Glomerular endothelial cell (primary cell): Measurements from ENCODE around the gene SERTAD2. TPM values are rescaled to one million over a fixed set of nuclear protein-coding genes. Genes with fewer than 3 reads are reported as not detected.

Experiments
- DNase-seq: peaks from one replicate; pipeline ENCODE4 v3.0.0-alpha.2; 2011; ENCODE audit warnings: low read depth, low spot score; ENCODE audit errors: extremely low read depth
- total RNA-seq: library from RNA; depleted of rRNA; stranded (reverse); fragments of >200 nt; gene quantifications from 2 replicates; pipeline ENCODE4 v1.2.3, GENCODE V29; 2015

Gene SERTAD2
- total RNA-seq, 1 donor from 2014 or later, result 15.6 TPM

DNA sequence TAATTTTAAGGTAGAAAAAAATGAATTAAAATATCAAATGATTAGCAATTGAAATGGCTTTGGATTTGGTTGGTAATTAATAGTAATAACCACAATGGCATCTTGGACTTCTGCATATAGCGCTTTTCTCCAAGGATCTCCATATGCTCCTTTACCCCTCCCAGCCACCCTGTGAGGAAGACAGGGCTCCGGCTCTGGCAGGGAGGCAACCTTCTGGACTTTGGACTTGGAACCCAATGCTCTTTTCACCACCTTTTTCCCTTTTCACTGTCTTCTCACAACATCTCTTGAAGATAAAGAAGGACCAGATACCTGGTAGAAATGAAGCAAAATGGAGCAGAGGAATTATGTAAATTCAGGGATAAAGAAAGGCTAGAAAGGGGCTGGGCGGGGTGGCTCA, 23.8 kb upstream of the SERTAD2 start:
- no peak for DNase-seq

GRCh38 chr2:64675860-64676259, 22.1 kb upstream of the SERTAD2 start:
- no peak for DNase-seq

DNA sequence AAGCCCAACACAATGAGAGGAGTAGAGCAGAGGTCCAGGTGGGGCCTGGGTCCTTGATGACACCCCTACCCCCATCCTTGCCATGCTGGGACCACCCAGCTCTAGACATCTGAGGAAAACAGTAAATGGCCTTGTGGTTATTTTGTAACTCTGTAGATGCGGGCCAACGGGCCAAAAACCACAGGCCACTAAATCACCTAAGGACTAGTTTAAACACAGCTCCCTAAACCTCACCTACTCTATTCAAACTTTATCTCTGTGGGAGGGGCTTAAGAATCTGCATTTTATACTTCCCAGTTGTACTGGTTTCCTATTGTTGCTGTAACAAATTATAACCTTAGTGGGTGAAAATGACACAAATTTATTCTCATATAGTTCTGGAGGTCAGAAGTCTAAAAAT, 19.0 kb upstream of the SERTAD2 start:
- DNase-seq, result no peak

DNA sequence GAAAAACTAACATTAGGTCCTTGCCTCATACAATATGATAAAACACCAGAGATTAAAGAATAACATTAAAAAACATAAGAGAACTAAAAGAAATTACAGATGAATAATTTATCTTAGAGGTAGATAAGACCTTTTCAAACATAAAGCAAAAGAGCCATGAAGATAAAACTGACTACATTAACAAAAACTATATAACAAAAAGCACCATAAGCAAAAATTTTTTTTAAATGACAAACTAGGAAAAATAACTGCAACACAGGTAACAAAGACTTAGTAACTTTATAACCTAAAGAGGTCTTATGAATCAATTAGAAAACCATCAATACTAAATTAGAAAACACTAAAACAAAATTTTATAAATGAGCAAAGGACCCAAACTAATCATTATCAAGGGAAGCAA, 16.3 kb upstream of the SERTAD2 start:
- DNase-seq, result no peak

GRCh38 chr2:64669288-64669687, 15.6 kb upstream of the SERTAD2 start:
- DNase-seq, result no peak

DNA sequence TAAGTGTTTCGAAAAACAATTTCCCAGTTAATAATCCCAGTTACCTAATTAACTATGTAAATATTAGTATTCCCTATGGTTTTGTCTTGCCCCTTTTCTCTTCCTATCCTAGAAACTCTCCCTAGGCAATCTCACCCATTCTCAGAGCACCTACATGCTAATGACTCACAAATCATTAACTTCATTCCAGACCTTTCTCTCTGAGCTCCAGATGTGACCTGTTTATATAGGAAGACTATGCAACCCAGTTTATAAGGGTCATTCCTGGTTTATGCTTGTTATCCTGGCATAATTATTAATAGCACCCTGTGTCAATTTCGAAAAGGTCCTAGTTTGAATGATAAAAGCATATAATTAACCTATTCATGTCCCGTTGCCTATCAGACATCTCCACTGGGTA, 14.8 kb upstream of the SERTAD2 start:
- no peak for DNase-seq

GRCh38 chr2:64667535-64667934, 13.8 kb upstream of the SERTAD2 start:
- DNase-seq, result no peak

- DNase-seq, result no peak
Measured at GRCh38 chr2:64666810-64667438, 13.2 kb upstream of the SERTAD2 start.

- no peak for DNase-seq
Measured at GRCh38 chr2:64665709-64666108, 12.0 kb upstream of the SERTAD2 start.

DNA sequence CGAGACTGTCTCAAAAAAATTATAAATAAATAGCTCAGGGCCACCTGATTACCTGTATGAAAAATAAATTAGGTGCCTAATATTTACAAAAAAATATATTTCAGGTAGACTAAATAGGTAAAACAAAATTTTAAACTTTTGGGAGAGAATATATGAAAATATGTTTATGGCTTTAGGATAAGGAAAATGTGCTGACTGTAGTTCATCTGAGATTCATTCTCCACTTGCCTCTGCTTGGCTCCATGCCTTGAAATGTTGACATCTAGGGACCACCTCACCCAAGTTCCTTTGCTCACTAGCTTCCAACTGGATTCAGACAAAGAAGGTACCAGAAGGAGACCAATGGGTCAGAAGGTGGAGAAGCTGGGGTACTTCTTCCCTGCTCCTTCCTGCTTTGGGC, 9.7 kb upstream of the SERTAD2 start:
- no peak for DNase-seq

DNA sequence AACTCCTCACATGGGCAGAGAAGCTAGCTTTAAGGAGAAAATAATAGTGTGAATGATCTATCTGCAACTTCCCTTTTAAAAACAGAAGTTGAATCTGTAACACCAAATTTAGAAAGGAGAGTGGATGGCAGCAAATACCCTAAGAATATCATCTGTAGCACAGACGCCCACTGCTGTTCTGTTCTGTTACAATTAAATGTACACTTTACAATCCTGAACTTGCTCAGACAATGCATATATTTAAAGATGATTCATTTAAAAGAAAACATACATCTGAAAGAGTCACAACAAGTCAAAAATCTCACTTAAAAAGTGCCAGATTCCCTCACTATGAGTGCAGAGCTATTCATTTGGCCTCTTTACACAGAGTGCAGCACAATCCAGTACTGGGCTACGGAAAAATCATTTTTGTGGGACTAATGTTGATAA, 8.0 kb upstream of the SERTAD2 start:
- DNase-seq, result no peak

GRCh38 chr2:64659252-64659651, 5.5 kb upstream of the SERTAD2 start:
- DNase-seq, result no peak

GRCh38 chr2:64658269-64658668, 4.6 kb upstream of the SERTAD2 start:
- no peak for DNase-seq

DNA sequence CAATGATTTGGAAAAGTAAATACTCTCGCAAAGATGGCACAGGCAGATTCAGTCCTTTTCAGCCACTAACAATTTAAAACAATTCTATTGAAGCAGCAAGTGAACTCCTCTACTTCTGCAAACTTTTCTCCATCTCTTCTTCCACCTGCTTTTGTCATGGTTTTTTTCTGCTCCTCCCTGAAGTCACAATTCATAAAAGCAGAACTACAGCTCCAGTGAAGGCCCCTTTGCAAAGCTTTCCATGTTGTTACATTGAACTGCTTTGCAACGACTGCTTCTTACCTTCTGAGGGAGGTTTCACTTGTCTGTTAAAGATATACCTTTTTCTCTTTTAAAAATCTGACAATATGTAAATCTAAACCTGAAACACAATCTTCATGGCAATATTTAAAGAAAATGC, 3.7 kb upstream of the SERTAD2 start:
- no peak for DNase-seq

DNA sequence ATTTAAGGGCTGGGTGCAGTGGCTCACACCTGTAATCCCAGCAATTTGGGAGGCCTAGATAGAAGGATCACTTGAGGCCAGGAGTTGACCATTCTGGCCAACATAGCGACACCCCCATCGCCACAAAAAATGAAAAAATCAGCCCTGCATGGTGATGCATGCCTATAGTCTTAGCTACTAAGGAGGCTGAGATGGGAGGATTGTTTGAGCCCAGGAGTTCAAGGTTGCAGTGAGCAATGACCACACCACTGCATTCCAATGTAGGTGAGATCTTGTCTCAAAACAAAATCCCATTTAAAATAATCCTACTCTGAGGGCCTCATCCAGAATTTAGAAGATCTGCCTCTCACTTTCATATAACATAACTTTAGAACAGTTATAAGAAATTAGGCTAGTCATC, 2.7 kb upstream of the SERTAD2 start:
- DNase-seq, result no peak

- DNase-seq, result no peak
Measured at GRCh38 chr2:64655873-64656272, 2.2 kb upstream of the SERTAD2 start.

DNA sequence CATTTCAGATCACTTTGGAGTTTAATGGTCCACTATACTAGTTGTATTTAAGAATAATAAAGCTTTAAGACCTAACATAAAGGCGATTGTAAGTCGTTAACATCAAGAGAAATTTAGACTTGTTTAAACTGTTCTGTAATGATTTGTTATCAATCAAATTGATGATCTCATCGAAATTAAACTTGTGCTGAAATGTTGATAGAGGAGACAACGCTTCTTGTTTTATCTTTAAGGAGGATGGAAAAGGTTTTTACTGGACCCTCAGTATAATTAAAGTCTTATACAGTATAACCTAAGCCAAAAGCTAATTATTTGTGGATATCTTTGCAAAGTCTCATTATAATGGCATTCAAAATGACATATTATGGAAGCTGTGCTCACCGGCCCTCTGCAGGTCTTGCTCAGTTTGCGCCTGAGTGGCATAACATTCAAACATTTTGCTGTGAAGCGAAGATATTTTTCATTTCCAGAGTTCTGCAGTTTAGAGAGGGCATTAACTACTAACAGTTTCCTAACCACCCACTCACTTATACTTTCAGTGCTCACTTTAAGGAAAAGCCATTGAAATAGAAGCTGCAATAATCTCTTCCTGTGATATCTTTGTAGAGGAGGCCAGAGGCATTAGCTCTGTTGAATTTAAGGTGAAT, 1.4 kb upstream of the SERTAD2 start:
- DNase-seq, result no peak

DNA sequence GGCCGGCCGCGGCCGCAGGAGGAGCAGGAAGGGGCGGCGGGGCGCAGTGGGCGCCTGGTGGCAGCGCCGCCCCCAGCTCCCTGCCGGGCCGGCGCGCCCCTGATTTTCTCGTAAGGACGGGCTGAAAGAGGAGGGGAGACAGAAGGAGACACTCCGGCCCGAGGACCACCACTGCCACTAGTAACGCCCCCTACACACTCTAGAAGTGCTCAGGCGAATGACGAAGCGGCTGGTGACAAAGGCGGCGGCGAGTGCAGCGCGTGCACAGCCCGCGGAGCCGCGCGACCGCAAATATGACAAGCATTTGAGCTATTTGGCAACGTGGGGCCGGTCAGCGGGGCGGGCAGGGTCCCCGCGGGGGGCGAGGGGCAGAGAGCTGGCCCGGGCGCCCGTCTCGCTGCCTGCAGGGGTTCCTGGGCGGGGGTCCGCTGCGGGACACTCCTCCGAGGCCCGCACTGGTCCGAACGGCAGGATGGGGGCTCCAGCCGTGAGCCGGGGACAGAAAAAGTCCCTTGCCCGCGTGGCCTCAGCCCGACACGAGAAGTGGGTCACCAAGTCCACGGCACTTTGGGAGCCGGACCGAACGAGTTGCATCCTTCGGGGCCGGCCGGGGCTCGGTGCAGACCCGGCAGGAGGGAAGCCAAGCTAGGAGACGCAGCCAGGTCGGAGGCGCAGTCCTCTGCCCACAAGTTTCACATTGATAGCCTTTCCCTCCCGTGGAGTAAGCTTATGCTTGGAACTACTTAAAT, 524 bp upstream of the SERTAD2 start:
- no peak for DNase-seq

DNA sequence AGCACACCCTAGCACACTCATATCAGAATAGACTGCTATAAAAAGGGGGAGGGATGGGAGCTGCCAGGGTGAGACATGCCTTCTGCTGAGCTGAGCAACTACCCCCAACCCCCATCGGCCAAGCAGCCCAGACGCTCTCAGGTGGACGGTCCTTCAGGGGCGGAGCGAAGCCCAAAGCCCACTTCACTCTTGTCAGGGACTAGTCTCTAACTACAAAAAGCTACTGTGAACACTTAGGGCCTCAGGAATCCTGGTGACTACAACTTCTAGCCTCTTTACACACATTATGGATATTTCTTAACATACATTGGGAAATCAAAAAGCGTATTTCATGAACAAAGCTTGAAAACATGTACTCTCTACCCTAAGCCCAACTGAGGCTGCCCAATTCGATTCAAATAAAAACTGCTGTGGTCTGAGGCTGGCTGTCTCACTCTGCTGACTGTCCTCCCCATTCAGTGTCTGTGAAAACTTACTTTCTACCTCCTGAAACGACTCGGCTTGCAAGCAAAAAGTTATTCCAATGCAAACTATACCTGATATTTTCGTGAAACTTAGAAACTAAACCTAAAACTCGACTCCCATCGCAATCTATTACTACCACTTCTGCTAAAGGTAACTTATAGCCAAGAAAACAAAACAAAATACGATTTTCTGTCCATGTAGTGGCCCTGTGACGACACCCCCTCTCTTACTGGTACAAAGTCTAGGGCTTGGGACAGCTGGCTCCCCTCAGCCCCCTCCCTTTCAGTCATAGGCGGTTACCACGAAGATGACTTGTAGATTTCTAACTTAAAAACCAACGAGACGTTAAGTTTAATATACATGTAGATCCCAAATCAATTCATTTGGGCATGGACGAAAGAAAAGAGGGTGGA, 1.2 kb downstream of the SERTAD2 start:
- no peak for DNase-seq

GRCh38 chr2:64651590-64651989, 2.1 kb downstream of the SERTAD2 start:
- DNase-seq, result no peak

- no peak for DNase-seq
Measured at GRCh38 chr2:64650722-64651338, 2.9 kb downstream of the SERTAD2 start.
